ENCODE measurements around the gene PLA2G12A. TPM values are rescaled to one million over a fixed set of nuclear protein-coding genes. Genes with fewer than 3 reads are reported as not detected.

PLA2G12A gene
- polyA plus RNA-seq (2011; rRNA removed) (39.3 and 39.7 TPM in 2 replicates), polyA plus RNA-seq (2017; fragmentation: RNase III; extraction: RNeasy Plus Mini Kit Qiagen cat#74134 plus additional on column Dnase treatment) (8.2 to 13.4 TPM (median 9.8 TPM) in 3 replicates), polyA minus RNA-seq (2011; rRNA and poly(A)+ RNA removed) (38.2 and 51.2 TPM in 2 replicates)
- polyA plus RNA-seq (2012; cell fraction: cytosol; rRNA removed): 4.9 and 8.1 TPM in 2 replicates
- polyA plus RNA-seq (2012; cell fraction: nucleus; rRNA removed): 1.6 and 2.3 TPM in 2 replicates

GRCh38 chr4:109729718-109730618 is at the start of gene PLA2G12A:
Gene PLA2G12A, minus strand, starts transcription at chr4:109730070. Its CDS starts 261 bp downstream, at chr4:109729809.
- DNase-seq (ENCODE audit: low read depth in 1 of 2, low spot score in 1 of 2) (peak; percentile 38 to 56), ATAC-seq (peak; percentile 89 to 90), FAIRE-seq (no peak)
- Histone ChIP-seq H3K9me3 (no peaks in the 10 kb centered on the region), H3K4me1 (peaks cover 11% of the 10 kb centered on the region), H3K27ac (peak within 1 kb of the TSS; percentile 89 to 91), H3K4me3 (peak within 1 kb of the TSS; percentile 96), H3K4me2 (peak within 1 kb of the TSS; percentile 91)
- POLR2A ChIA-PET: interaction anchor here (0.5 to 0.6 kb wide), 2 partner anchors 67 to 297 kb away, joined by 3 to 6 read pairs; no protein-coding TSS in a partner anchor
- peak; percentile 7; the same call in 1 of the 2 replicates for TF ChIP-seq PHF8 (IDR thresholded peaks at IDR 0.05; ENCODE audit: borderline replicate concordance, low read depth)
- peak; percentile 42; the same call in 1 of the 2 replicates for TF ChIP-seq MAX (IDR thresholded peaks at IDR 0.05)
- TF ChIP-seq FOSB (CRISPR knock-in tag; IDR thresholded peaks at IDR 0.05): no peak
- no peak for TF ChIP-seq ZFP36 (IDR thresholded peaks at IDR 0.05; ENCODE audit: borderline replicate concordance, partially characterized antibody)
- peak in 1 of 2 experiments; percentile 29; a peak in 1 of 5 replicates for TF ChIP-seq JUN (IDR thresholded peaks at IDR 0.05)
- TF ChIP-seq USF2 (IDR thresholded peaks at IDR 0.05): peak; percentile 40; the same call in 1 of the 2 replicates
- no peak for TF ChIP-seq CTCF (IDR thresholded peaks at IDR 0.05)
- no peak for TF ChIP-seq EHMT2 (IDR thresholded peaks at IDR 0.05; ENCODE audit: low read depth)
- TF ChIP-seq E2F6 (IDR thresholded peaks at IDR 0.05; ENCODE audit: borderline replicate concordance, low read depth): no peak
- TF ChIP-seq POLR2A (IDR thresholded peaks at IDR 0.05; ENCODE audit: low read length): peak; percentile 81
- CTCF ChIA-PET: interaction anchor here (0.5 to 1.6 kb wide), 4 partner anchors 18 to 1605 kb away, joined by 3 to 7 read pairs (median 4); no protein-coding TSS in a partner anchor
- 0% methylated on average over 1 of the region's 83 CpGs for WGBS (ENCODE audit: missing lambda C conversion rate)

- ATAC-seq (no peak), FAIRE-seq (no peak), DNase-seq (ENCODE audit: low read depth in 1 of 2, low spot score in 1 of 2) (no peak)
- H3K9me3 ChIP-seq: no peaks in the 10 kb centered on the region
- H3K27ac ChIP-seq: no peak overlapping the region
- 47% methylated on average over 5 of the region's 5 CpGs for WGBS (ENCODE audit: missing lambda C conversion rate)
- ChIA-PET POLR2A (no interaction called here), CTCF (no interaction called here)
- no peaks in the 10 kb centered on the region for H3K4me1 ChIP-seq
- H3K4me3 ChIP-seq: no peak overlapping the region
- TF ChIP-seq PHF8 (IDR thresholded peaks at IDR 0.05; ENCODE audit: borderline replicate concordance, low read depth) (no peak), SREBF2 (IDR thresholded peaks at IDR 0.05) (no peak), RAD21 (conservative IDR thresholded peaks at IDR 0.05 in 1 of 2, IDR thresholded peaks at IDR 0.05 in 1 of 2) (no peak), HDAC2 (IDR thresholded peaks at IDR 0.05) (no peak), HOXB5 (CRISPR knock-in tag; IDR thresholded peaks at IDR 0.05) (no peak), RNF2 (IDR thresholded peaks at IDR 0.05; ENCODE audit: borderline replicate concordance, low read depth) (no peak), BHLHE40 (IDR thresholded peaks at IDR 0.05; ENCODE audit: low read depth, low read length) (no peak), KDM5A (IDR thresholded peaks at IDR 0.05) (no peak), ZFP36 (IDR thresholded peaks at IDR 0.05; ENCODE audit: borderline replicate concordance, partially characterized antibody) (no peak)
- no peak overlapping the region for H3K4me2 ChIP-seq
Observed at GRCh38 chr4:109764789-109765402, 35.0 kb upstream of the PLA2G12A start.

All from A549 (cell line).